AG08395 (cell line): ENCODE results near the gene TNS3.
A peak's percentile ranks its signal among the peaks of the same experiment; 100 is the strongest.

Source experiments
- DNase-seq: peaks from one replicate; pipeline ENCODE4 v3.0.0; 2012; ENCODE audit warnings: mixed read lengths, low spot score

TNS3 gene

GRCh38 chr7:47506382-47507339 is 75.2 kb downstream of the TNS3 start:
- no peak for DNase-seq

GRCh38 chr7:47505312-47506007 is 76.5 kb downstream of the TNS3 start:
- DNase-seq = no peak

GRCh38 chr7:47504551-47505311 is 77.2 kb downstream of the TNS3 start:
- no peak for DNase-seq

DNA sequence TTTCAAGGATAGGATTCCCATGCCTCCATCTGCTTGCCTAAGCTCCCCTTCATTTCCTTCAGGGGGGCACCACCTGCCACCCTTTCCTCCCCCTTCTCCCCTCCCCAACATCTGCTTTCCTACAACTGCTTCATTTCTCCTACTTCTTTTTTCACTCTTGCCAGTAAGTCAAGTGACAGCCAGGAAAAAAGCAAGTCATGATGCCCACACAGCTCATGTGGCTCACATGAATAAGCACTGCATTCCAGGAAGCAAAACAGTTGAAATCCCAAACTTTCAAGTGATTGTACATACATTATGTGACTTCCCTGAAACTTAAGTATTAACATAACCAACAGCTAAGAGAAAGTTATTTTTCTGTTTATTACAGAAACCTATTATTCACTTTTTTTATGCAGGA is 78.6 kb downstream of the TNS3 start:
- DNase-seq = no peak

DNA sequence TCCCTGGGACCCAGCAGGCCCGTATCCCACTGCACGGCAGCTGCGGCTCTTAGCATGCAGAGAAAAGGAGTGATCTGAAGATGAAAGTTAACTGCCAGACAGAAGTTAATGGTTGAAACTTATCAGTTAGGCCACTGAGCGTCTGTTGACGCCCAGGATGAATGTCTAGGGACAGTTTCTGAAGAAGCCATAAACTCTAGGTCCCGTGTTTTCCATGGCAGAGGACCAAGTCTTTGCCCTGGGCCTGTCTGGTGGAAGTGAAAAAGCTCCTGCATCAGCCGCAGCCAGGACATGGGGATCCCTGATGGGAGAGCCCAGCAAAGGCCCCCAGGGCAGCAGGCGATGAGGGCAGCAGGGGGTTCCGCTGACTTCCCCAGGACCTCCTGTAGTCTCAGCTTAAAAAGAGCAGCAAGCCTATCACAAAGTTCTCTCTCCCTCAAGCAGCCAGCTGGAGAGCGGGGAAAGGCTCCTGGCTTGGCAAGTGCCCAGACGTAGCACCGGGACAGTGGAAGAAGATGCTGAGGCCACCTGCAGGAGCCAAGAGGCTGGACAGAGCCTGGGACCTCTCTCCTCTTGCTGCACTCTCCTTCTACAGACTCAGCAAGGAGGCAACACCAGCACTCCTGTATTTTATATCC is 79.6 kb downstream of the TNS3 start:
- DNase-seq = no peak

GRCh38 chr7:47501406-47501805 is 80.5 kb downstream of the TNS3 start:
- DNase-seq = peak; percentile 61

DNA sequence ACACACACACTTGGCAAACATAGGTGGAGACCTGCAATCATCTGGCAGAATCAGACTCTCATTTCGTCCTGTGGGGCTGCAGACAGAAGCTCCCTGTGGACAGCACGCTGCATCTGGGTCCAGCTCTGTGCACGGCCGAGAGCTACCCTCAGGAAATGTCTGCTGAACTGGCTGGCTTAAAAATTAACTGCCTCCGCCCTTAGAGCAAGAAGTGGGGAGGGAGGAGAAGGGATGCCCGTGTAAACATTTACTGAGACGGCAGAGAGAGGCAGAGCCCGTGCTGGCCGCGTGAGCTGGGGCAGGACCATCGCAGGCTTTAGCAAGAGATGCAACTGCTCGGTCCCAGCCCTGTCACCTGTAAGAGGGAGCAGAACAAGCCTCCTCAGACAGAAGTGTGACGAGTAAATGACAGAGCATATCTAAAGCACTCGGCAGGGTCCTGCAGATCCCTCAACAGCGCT is 81.8 kb downstream of the TNS3 start:
- no peak for DNase-seq

DNA sequence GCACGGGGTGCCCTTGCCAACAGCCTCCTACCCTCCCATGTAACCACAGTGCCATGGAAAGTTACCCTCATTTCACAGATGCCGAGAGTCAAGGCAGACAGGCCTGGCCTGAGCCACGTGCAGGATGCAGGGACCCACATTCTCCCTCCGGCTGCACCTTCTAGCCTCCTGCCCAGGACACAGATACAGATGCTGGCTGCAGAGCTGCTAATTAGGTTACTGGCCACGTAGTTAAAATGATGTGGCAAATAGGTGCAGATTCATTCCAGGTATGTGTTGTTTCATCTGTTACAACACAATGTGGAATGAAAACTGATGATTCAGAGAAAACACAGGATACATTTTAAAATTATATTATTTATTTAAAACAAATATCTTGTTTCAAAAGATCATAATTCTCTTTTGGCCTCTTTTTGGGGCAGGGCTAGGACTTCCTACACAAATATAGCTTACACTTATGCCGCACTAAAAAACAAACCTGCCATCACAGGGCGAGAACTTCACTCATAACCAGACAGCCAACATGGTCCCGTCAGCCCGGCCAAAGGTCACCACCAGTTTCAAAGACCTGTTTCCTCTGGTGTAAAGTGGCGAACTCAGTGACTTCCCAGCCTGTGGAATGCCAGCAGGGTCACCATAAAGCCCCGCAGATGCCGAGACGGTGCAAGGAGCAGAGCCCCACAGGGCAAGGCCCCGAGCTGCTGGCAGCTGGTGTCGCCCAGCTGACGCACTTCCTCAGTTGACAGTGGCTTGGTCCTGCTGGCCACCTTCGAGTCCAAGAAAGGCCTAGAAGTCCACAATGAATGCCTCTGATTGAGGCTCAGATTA is 83.5 kb downstream of the TNS3 start:
- no peak for DNase-seq

- DNase-seq = no peak
Measured at GRCh38 chr7:47497367-47498096, 84.4 kb downstream of the TNS3 start.

DNA sequence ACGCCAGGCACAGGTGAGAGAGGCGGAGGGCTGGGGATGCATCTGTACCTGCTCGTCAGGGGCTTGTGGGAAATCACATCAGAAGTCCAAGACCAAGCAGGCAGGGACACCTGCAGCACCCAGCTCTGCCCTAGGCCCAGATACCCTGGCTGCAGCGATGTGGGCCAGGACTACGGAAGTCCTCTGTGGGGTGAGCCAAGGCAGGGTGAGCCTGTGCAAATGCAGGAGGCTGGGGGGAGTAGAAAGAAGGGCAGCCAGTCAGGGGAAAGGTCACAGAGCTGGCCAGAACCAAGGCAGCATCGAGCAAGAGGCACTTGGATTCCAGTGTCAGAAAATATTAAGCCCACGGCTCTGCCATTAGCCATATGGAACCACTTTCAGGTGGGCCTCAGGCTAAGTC is 85.2 kb downstream of the TNS3 start:
- DNase-seq = no peak

- no peak for DNase-seq
Measured at GRCh38 chr7:47496056-47496665, 85.8 kb downstream of the TNS3 start.

GRCh38 chr7:47493976-47494911 is 87.7 kb downstream of the TNS3 start:
- no peak for DNase-seq

GRCh38 chr7:47492716-47493325 is 89.1 kb downstream of the TNS3 start:
- DNase-seq = no peak

DNA sequence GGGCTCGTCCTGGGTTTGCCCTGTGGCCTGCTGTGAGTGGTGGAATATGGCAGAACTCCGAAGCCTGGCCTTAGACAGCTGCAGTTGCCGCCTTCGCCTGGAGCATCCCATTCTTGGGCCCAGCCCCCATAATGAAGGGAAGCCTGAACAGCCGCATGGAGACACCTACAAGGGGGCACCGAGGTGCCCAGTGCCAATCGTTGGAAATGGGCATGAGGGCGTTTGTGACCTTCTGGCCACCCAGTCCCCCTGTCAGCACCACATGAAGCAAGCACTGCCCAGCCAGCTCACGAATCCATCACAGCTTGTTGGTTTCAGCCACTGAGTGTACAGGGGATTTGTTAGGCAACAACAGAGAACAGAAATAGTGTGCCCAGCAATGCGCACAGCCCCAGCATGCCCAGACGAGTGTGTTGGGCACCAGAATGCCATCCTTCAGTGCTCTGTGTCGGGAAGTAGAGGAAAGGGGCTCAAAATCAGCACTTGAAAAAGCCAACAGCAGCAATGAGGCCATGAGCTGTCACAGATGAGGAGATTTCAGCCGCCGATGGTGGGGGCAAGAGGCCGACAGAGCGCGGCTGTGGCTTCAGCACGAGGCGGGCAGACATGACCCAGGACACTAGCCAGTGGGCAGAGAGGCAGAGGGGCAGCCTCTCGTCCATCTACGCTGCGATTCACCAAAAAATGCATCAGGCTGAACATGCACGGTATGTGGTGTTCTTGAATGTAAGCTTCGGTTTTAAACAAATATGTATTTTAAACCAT is 91.2 kb downstream of the TNS3 start:
- no peak for DNase-seq

- no peak for DNase-seq
Measured at GRCh38 chr7:47489624-47490023, 92.3 kb downstream of the TNS3 start.

GRCh38 chr7:47488969-47489342 is 93.0 kb downstream of the TNS3 start:
- DNase-seq = no peak

DNA sequence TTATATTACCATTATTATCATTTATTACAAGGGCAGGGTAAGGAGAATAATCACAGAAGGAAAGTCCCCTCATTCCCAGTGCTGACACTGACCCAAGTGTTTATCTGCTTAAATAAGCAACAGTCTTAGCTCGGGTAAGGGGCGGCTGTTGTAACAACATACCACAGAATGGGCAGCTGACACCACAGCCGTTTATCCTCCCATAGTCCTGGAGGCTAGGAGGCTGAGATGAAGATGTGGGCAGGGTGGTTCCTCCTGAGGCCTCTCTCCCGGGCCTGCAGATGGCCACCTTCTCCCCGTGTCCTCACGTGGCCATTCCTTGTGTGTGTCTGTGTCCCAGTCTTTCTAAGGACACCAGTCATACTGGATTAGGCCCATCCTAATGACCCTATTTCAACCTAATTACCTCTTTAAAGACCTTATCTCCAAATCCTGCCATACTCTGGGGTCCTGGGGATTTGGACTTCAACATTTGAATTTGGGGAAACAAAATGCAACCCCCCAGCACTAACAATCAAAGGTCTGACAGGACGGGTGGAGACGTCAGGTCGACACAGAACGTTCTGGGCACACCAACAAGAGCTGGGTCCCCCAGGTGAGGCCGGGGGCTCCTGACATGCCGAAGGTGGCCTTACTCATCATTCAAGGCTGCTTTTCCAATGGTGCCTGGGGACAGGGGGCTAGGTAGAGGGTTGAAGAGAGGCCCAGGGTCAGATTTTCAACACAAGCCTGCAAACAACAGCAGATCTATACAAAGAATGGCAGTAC is 93.5 kb downstream of the TNS3 start:
- DNase-seq = no peak
